Peyer's patch (tissue), 4 donors: ENCODE results near the gene PCDHGA5. TPM values are rescaled to one million over a fixed set of nuclear protein-coding genes. Genes with fewer than 3 reads are reported as not detected.
"Not testable (repeated sequence)": the region's sequence is repeated elsewhere in the genome, so short reads cannot be mapped to it uniquely, and the experiment has no call there.

Source experiments
- DNase-seq, 3 donors: peaks; one replicate each; pipeline ENCODE4 v3.0.0-alpha.2; 2017 to 2019
- H3K27ac ChIP-seq, 4 donors: fragments of 200-600 bp; sonication (generic); one replicate each; pipeline ENCODE4 v1.5.1; 2016 to 2019
- H3K27me3 ChIP-seq, 2 donors: fragments of 200-600 bp; sonication (generic); one replicate each; pipeline ENCODE4 v1.5.1; 2019
- H3K36me3 ChIP-seq, 3 donors: fragments of 200-600 bp; sonication (generic); one replicate each; pipeline ENCODE4 v1.5.1; 2016 to 2019
- H3K4me1 ChIP-seq, 4 donors: fragments of 200-600 bp; sonication (generic); one replicate each; pipeline ENCODE4 v1.5.1; 2016 to 2019
- H3K4me3 ChIP-seq, 4 donors: fragments of 200-600 bp; sonication (generic); 1 replicate in 3 of 4; 2 replicates in 1 of 4; pipeline ENCODE4 v1.5.1; 2016 to 2019; ENCODE audit warnings: mild to moderate bottlenecking in 1 of 4
- H3K9me3 ChIP-seq, 4 donors: fragments of 200-600 bp; sonication (generic); one replicate each; pipeline ENCODE4 v1.5.1; 2016 to 2019; ENCODE audit warnings: mild to moderate bottlenecking in 1 of 4
- POLR2A ChIP-seq, 2 donors: fragments of 450-650 bp; IDR thresholded peaks; one replicate each; pipeline ENCODE4 v1.5.1; 2017; ENCODE audit warnings: antibody characterized with exemption in 2 of 2, mild to moderate bottlenecking in 2 of 2, moderate library complexity in 2 of 2
- total RNA-seq, 4 donors: library from RNA; depleted of rRNA; stranded (reverse); fragments of >200 nt; gene quantifications; one replicate each; pipeline ENCODE4 v1.1.0, GENCODE V29; 2016
- TF ChIP-seq, protein P1 (sequence below), 6 experiments: fragments of 450-650 bp in 4 of 6; fragments of 200-600 bp in 2 of 6; sonication (generic) in 1 of 6; IDR thresholded peaks; one replicate each; pipeline ENCODE4 v1.5.1; 2017 to 2019; ENCODE audit warnings: antibody characterized with exemption in 6 of 6, mild to moderate bottlenecking in 3 of 6, moderate library complexity in 1 of 6

The PCDHGA5 gene
- total RNA-seq, 4 donors from 2014 or later: 0.94 to 10.7 (median 1.7) TPM

DNA sequence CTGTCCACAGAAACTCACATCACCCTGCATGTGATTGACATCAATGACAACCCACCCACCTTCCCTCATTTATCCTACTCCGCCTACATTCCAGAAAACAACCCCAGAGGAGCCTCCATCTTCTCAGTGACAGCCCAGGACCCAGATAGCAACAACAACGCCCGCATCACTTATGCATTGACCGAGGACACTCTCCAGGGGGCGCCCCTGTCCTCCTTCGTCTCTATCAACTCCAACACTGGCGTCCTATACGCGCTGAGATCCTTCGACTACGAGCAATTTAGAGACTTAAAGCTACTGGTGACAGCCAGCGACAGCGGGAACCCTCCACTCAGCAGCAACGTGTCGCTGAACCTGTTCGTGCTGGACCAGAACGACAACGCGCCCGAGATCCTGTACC, 18.6 kb upstream of the PCDHGA5 start:
- H3K9me3 ChIP-seq: peaks cover 0 to 40% (median 8%) of the 10 kb centered on the region in 4 donors
- DNase-seq: no peak
- no peaks in the 10 kb centered on the region for H3K36me3 ChIP-seq
- no peaks in the 10 kb centered on the region for H3K4me1 ChIP-seq
- no peak overlapping the region for H3K4me3 ChIP-seq
- no peak overlapping the region for H3K27ac ChIP-seq
- TF ChIP-seq, protein P1, sequence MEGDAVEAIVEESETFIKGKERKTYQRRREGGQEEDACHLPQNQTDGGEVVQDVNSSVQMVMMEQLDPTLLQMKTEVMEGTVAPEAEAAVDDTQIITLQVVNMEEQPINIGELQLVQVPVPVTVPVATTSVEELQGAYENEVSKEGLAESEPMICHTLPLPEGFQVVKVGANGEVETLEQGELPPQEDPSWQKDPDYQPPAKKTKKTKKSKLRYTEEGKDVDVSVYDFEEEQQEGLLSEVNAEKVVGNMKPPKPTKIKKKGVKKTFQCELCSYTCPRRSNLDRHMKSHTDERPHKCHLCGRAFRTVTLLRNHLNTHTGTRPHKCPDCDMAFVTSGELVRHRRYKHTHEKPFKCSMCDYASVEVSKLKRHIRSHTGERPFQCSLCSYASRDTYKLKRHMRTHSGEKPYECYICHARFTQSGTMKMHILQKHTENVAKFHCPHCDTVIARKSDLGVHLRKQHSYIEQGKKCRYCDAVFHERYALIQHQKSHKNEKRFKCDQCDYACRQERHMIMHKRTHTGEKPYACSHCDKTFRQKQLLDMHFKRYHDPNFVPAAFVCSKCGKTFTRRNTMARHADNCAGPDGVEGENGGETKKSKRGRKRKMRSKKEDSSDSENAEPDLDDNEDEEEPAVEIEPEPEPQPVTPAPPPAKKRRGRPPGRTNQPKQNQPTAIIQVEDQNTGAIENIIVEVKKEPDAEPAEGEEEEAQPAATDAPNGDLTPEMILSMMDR (IDR thresholded peaks at IDR 0.05): no peak
- no peak for TF ChIP-seq POLR2A (IDR thresholded peaks at IDR 0.05)
- no peaks in the 10 kb centered on the region for H3K27me3 ChIP-seq

GRCh38 chr5:141346017-141346416, 17.9 kb upstream of the PCDHGA5 start:
- not testable (repeated sequence) for H3K4me3 ChIP-seq, H3K36me3 ChIP-seq, H3K27ac ChIP-seq, H3K4me1 ChIP-seq, H3K27me3 ChIP-seq, DNase-seq
- H3K9me3 ChIP-seq: peaks cover 0 to 41% (median 8%) of the 10 kb centered on the region in 4 donors

GRCh38 chr5:141349917-141350619, 13.9 kb upstream of the PCDHGA5 start, which contains the start of gene PCDHGB1:
Gene PCDHGB1, plus strand, starts transcription at chr5:141350099. Its CDS starts 162 bp downstream, at chr5:141350261.
- Histone ChIP-seq H3K4me3 (peak within 1 kb of the TSS in 1 of 4 donors; percentile 10), H3K9me3 (peaks cover 0 to 40% (median 6%) of the 10 kb centered on the region in 4 donors), H3K4me1 (no peaks in the 10 kb centered on the region), H3K27ac (no peak within 1 kb of the TSS), H3K27me3 (no peaks in the 10 kb centered on the region), H3K36me3 (no peaks in the 10 kb centered on the region)
- no peak for DNase-seq
- TF ChIP-seq, protein P1 (IDR thresholded peaks at IDR 0.05): peak in 3 of 6 experiments; percentile 6 to 13 (median 9)
- TF ChIP-seq POLR2A (IDR thresholded peaks at IDR 0.05): no peak

DNA sequence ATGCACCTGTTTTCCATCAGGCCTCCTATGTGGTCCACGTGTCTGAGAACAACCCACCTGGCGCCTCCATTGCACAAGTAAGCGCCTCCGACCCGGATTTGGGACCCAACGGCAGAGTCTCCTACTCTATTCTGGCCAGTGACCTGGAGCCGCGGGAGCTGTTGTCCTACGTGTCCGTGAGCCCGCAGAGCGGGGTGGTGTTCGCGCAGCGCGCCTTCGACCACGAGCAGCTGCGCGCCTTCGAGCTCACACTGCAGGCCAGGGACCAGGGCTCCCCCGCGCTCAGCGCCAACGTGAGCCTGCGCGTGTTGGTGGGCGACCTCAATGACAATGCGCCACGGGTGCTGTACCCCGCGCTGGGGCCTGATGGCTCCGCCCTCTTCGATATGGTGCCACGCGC, 12.4 kb upstream of the PCDHGA5 start:
- no peak for TF ChIP-seq POLR2A (IDR thresholded peaks at IDR 0.05)
- TF ChIP-seq, protein P1 (IDR thresholded peaks at IDR 0.05): no peak
- Histone ChIP-seq H3K27me3 (no peaks in the 10 kb centered on the region), H3K9me3 (peaks cover 0 to 38% (median 5%) of the 10 kb centered on the region in 4 donors), H3K36me3 (no peaks in the 10 kb centered on the region), H3K4me3 (no peak overlapping the region), H3K4me1 (no peaks in the 10 kb centered on the region), H3K27ac (no peak overlapping the region)
- DNase-seq: no peak

- Histone ChIP-seq H3K9me3 (peaks cover 0 to 53% (median 7%) of the 10 kb centered on the region in 4 donors), H3K27ac (no peak within 1 kb of the TSS), H3K27me3 (no peaks in the 10 kb centered on the region), H3K36me3 (no peaks in the 10 kb centered on the region), H3K4me1 (no peaks in the 10 kb centered on the region), H3K4me3 (peak within 1 kb of the TSS in 2 of 4 donors; percentile 30 to 32)
- no peak for TF ChIP-seq POLR2A (IDR thresholded peaks at IDR 0.05)
- TF ChIP-seq, protein P1 (IDR thresholded peaks at IDR 0.05): peak in 4 of 6 experiments; percentile 3 to 25 (median 8)
- DNase-seq: no peak
These were observed 9.0 kb upstream of the PCDHGA5 start, which contains the start of gene PCDHGA4 for GRCh38 chr5:141354900-141355469. Gene PCDHGA4, plus strand, starts transcription at chr5:141355021. Its CDS starts 87 bp downstream, at chr5:141355108.

- Histone ChIP-seq H3K9me3 (peaks cover 0 to 58% (median 7%) of the 10 kb centered on the region in 4 donors), H3K27me3 (no peaks in the 10 kb centered on the region), H3K4me1 (no peaks in the 10 kb centered on the region), H3K4me3 (no peak overlapping the region), H3K36me3 (no peaks in the 10 kb centered on the region), H3K27ac (no peak overlapping the region)
- TF ChIP-seq, protein P1 (IDR thresholded peaks at IDR 0.05): no peak
- no peak for TF ChIP-seq POLR2A (IDR thresholded peaks at IDR 0.05)
- no peak for DNase-seq
These were observed 8.3 kb upstream of the PCDHGA5 start for GRCh38 chr5:141355641-141356040.
